K562 (cell line): ENCODE results near the gene CCR2. TPM values are rescaled to one million over a fixed set of nuclear protein-coding genes. Genes with fewer than 3 reads are reported as not detected.
A peak's percentile ranks its signal among the peaks of the same experiment; 100 is the strongest.
"Not testable (repeated sequence)": the region's sequence is repeated elsewhere in the genome, so short reads cannot be mapped to it uniquely, and the experiment has no call there.

Experiments used
- ATAC-seq: fragments of 200-7000 bp; cut with Tn5 transposase; 3 replicates; pipeline ENCODE4 v1.9.1; 2020; ENCODE audit warnings: moderate library complexity
- BruUV-seq: library from RNA; stranded (reverse); fragments of 400-500 nt; replicated peaks from 2 replicates; lab custom pipeline; 2021; lab: Mats Ljungman, UMichigan
- CTCF ChIA-PET: fragments of 300-600 bp; formaldehyde crosslinking; extraction: SDS; loops from one replicate; lab custom pipeline; 2021; ENCODE audit warnings: low intra/inter-chr PET ratio; lab: Yijun Ruan, JAX
- POLR2A ChIA-PET: fragments of 300-600, 350-650 bp; sonication (Branson Sonifier 250); formaldehyde crosslinking; extraction: SDS; loops from one replicate; lab custom pipeline; 2021; ENCODE audit warnings: antibody characterized with exemption, inconsistent platforms; lab: Yijun Ruan, JAX
- DNase-seq, 4 experiments: peaks; one replicate each; pipeline versions ENCODE4 v3.0.0 to v3.0.0-alpha.2; 2011 to 2018; ENCODE audit warnings: low spot score in 3 of 4, mixed read lengths in 3 of 4; ENCODE audit errors: extremely low read depth in 1 of 4
- FAIRE-seq: peaks from 2 replicates; lab custom pipeline; 2011; peaks lifted over from hg19 to GRCh38; lab: Jason Lieb, UNC
- H2AFZ ChIP-seq: 2 replicates; pipeline ENCODE4 v1.6.0; 2011; ENCODE audit warnings: low read depth, low read length, control low read depth, inconsistent platforms
- H3K27ac ChIP-seq: fragments of 200-600 bp; 3 replicates; pipeline ENCODE4 v1.8.0; 2011; ENCODE audit warnings: low read depth, mild to moderate bottlenecking, control low read depth, inconsistent platforms, low read length, moderate library complexity, mixed read lengths; ENCODE audit errors: extremely low read depth
- H3K27me3 ChIP-seq, 2 experiments: fragments of 300-600 bp in 1 of 2; 2 replicates in 1 of 2; 3 replicates in 1 of 2; pipeline versions ENCODE4 v1.6.0 to v1.8.0; 2011; ENCODE audit warnings: inconsistent platforms in 2 of 2, low read length in 2 of 2, mild to moderate bottlenecking in 1 of 2, mixed read lengths in 1 of 2, moderate library complexity in 1 of 2; ENCODE audit not compliant: control insufficient read depth in 2 of 2, insufficient read depth in 2 of 2
- H3K36me3 ChIP-seq: fragments of 300-600 bp; 3 replicates; pipeline ENCODE4 v1.8.0; 2011; ENCODE audit warnings: mild to moderate bottlenecking, low read length, inconsistent platforms; ENCODE audit not compliant: control insufficient read depth, insufficient read depth
- H3K4me1 ChIP-seq, 2 experiments: fragments of 200-600 bp in 1 of 2; replicated peaks in 1 of 2; 2 replicates in 1 of 2; 3 replicates in 1 of 2; pipeline versions ENCODE4 v1.5.1 to v1.8.0; 2011; ENCODE audit warnings: inconsistent platforms in 2 of 2, low read length in 2 of 2, mild to moderate bottlenecking in 1 of 2, mixed read lengths in 1 of 2, moderate library complexity in 1 of 2; ENCODE audit not compliant: control insufficient read depth in 2 of 2, insufficient read depth in 2 of 2
- H3K4me2 ChIP-seq: 2 replicates; pipeline ENCODE4 v1.6.1; 2011; ENCODE audit warnings: low read length, control low read depth, inconsistent platforms, mixed read lengths; ENCODE audit not compliant: insufficient read depth
- H3K4me3 ChIP-seq: fragments of 200-600 bp; sonication (generic), shearing (Covaris generic); 2 replicates; pipeline ENCODE4 v1.5.1; 2016; ENCODE audit warnings: control low read depth, inconsistent platforms
- H3K79me2 ChIP-seq: fragments of 200-600 bp; 3 replicates; pipeline ENCODE4 v1.8.0; 2011; ENCODE audit warnings: low read length, inconsistent platforms; ENCODE audit not compliant: control insufficient read depth, insufficient read depth
- H3K9ac ChIP-seq, 2 experiments: 2 replicates each; pipeline versions ENCODE4 v1.6.0 to v1.6.1; 2011; ENCODE audit warnings: low read depth in 2 of 2, low read length in 2 of 2, control low read depth in 1 of 2, inconsistent platforms in 1 of 2, mild to moderate bottlenecking in 1 of 2, mixed read lengths in 1 of 2; ENCODE audit not compliant: insufficient read depth in 1 of 2
- H3K9me1 ChIP-seq: one replicate; pipeline ENCODE4 v1.6.0; 2011; ENCODE audit warnings: inconsistent platforms, mild to moderate bottlenecking, low read length, moderate library complexity; ENCODE audit not compliant: control insufficient read depth, insufficient read depth
- H3K9me3 ChIP-seq: replicated peaks from 2 replicates; pipeline ENCODE4 v1.5.1; 2011; ENCODE audit warnings: low read depth, low read length, inconsistent platforms; ENCODE audit not compliant: control insufficient read depth, insufficient read depth
- H4K20me1 ChIP-seq: replicated peaks from 2 replicates; pipeline ENCODE4 v1.6.1; 2011; ENCODE audit warnings: low read length, inconsistent platforms, mixed read lengths; ENCODE audit not compliant: control insufficient read depth, insufficient read depth
- ADNP ChIP-seq: fragments of 200-800 bp; sonication (Bioruptor generic); IDR thresholded peaks from 2 replicates; pipeline ENCODE4 v1.6.1; 2016; ENCODE audit warnings: missing genetic modification characterization, missing compliant biosample characterization
- BCOR ChIP-seq: fragments of 450-650 bp; IDR thresholded peaks from 2 replicates; pipeline ENCODE4 v1.6.1; 2016
- KDM1A ChIP-seq, 2 experiments: fragments of 450-650 bp; IDR thresholded peaks; 2 replicates each; pipeline ENCODE4 v1.6.1; 2016; ENCODE audit warnings: mild to moderate bottlenecking in 2 of 2
- ZNF146 ChIP-seq: IDR thresholded peaks from one replicate; pipeline ENCODE4 v1.6.1; 2018; ENCODE audit warnings: missing compliant biosample characterization; ENCODE audit not compliant: unreplicated experiment
- WGBS: fragments of 100-300 bp; shearing (Covaris generic); methylation state at CpG from one replicate; pipeline ENCODE4 v1.1.6; 2016; ENCODE audit warnings: low coverage, mixed read lengths; ENCODE audit not compliant: insufficient coverage; ENCODE audit errors: missing lambda C conversion rate; 5-methylcytosine and 5-hydroxymethylcytosine counted together
- in situ Hi-C: fragments of 300-500 bp; cut with MboI; formaldehyde crosslinking; loops from 4 replicates; pipeline ENCODE4 v1.15.0; 2018; ENCODE audit warnings: inconsistent platforms, mixed read lengths
- intact Hi-C: fragments of 100-400 bp; cut with micrococcal nuclease; formaldehyde crosslinking; loops from 2 replicates; pipeline ENCODE4 v1.14.2; 2022
- polyA plus RNA-seq, 8 experiments: library from polyadenylated mRNA; depleted of rRNA in 4 of 8; stranded (reverse) in 5 of 8; unstranded in 3 of 8; fragments of >200 nt; fragmentation: Nextera tagmentation in 2 of 8; fragmentation: Illumina TruSeq in 1 of 8; extraction: Ambion mirVana in 2 of 8; extraction: Trizol in 1 of 8; gene quantifications; 2 replicates each; pipeline versions ENCODE4 v1.2.1 to v1.2.3, GENCODE V29; 2011 to 2014; ENCODE audit warnings: inconsistent platforms in 1 of 8, missing spikeins in 1 of 8
- total RNA-seq, 7 experiments: library from RNA; depleted of rRNA in 6 of 7; stranded (reverse); fragments of >200 nt in 6 of 7; fragmentation: Illumina TruSeq in 2 of 7; extraction: Trizol in 2 of 7; gene quantifications; 2 replicates each; pipeline versions ENCODE4 v1.2.1 to v1.2.3, GENCODE V29; 2011 to 2021; ENCODE audit warnings: low replicate concordance in 1 of 7
- TF ChIP-seq, protein P1 (sequence below): fragments of 450-650 bp; IDR thresholded peaks from 2 replicates; pipeline ENCODE4 v1.6.1; 2016; ENCODE audit warnings: mild to moderate bottlenecking

CCR2 gene
- total and polyA plus RNA-seq, 9 of the 15 experiments (the other 6 are each of a cell fraction or from before 2014, with no cell fraction given), result not detected

DNA sequence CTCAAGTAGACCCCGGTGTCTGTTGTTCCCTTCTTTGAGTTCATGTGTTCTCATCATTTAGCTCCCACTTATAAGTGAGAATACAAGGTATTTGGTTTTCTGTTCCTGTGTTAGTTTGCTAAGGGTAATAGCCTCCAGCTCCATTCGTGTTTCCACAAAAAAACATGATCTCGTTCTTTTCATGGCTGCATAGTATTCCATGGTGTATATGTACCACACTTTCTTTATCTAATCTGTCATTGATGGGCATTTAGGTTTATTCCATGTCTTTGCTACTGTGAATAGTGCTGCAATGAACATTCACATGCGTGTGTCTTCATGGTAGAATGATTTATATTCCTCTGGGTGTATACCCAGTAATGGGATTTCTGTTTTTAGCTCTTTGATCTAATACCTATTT lies 49.0 kb downstream of the CCR2 start:
- intact Hi-C loops, H3K36me3 ChIP-seq, ATAC-seq: not testable (repeated sequence)

More for the DNA sequence above, 49.0 kb downstream of the CCR2 start:
- H3K4me1 ChIP-seq, result peaks cover 29 to 57% of the 10 kb centered on the region in 2 experiments
- H3K79me2 ChIP-seq, CTCF ChIA-PET, H3K27me3 ChIP-seq, DNase-seq, H3K9me3 ChIP-seq, H3K9me1 ChIP-seq, POLR2A ChIA-PET, H3K4me3 ChIP-seq, H3K9ac ChIP-seq, H3K27ac ChIP-seq, FAIRE-seq, H3K4me2 ChIP-seq, BruUV-seq: not testable (repeated sequence)
- in situ Hi-C loops, result loop anchor here (25.0 kb wide), 1 partner anchor 1366 kb away; the partner anchor contains the start of gene CLEC3B
- WGBS, result 47% methylated on average over 4 of the region's 4 CpGs
- TF ChIP-seq, protein P1, sequence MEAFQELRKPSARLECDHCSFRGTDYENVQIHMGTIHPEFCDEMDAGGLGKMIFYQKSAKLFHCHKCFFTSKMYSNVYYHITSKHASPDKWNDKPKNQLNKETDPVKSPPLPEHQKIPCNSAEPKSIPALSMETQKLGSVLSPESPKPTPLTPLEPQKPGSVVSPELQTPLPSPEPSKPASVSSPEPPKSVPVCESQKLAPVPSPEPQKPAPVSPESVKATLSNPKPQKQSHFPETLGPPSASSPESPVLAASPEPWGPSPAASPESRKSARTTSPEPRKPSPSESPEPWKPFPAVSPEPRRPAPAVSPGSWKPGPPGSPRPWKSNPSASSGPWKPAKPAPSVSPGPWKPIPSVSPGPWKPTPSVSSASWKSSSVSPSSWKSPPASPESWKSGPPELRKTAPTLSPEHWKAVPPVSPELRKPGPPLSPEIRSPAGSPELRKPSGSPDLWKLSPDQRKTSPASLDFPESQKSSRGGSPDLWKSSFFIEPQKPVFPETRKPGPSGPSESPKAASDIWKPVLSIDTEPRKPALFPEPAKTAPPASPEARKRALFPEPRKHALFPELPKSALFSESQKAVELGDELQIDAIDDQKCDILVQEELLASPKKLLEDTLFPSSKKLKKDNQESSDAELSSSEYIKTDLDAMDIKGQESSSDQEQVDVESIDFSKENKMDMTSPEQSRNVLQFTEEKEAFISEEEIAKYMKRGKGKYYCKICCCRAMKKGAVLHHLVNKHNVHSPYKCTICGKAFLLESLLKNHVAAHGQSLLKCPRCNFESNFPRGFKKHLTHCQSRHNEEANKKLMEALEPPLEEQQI, result 0 out of 2 replicates have a peak, but pooled peaks have one; percentile 23
- TF ChIP-seq BCOR, result peak; percentile 86
- TF ChIP-seq ZNF146 (CRISPR knock-in tag), result peak; percentile 99
- peak in 1 of 2 experiments; percentile 67; a peak in 2 of 4 replicates for TF ChIP-seq KDM1A (IDR thresholded peaks at IDR 0.05)
- TF ChIP-seq ADNP (tag), result peak; percentile 53; the same call in 1 of the 2 replicates
- TF ChIP-seq, all 486 proteins: peak for 5; not testable (repeated sequence) for 481
- H4K20me1 ChIP-seq, H2AFZ ChIP-seq: not testable (repeated sequence)
